Ramos (cell line): ENCODE results near the gene TNFSF13.

Experiments used
- in situ Hi-C: fragments of 300-500 bp; cut with MboI; formaldehyde crosslinking; loops from one replicate; pipeline ENCODE4 v1.14.3; 2022; ENCODE audit warnings: low sequenced_read_pairs; ENCODE audit not compliant: unreplicated experiment

Gene TNFSF13, protein sequence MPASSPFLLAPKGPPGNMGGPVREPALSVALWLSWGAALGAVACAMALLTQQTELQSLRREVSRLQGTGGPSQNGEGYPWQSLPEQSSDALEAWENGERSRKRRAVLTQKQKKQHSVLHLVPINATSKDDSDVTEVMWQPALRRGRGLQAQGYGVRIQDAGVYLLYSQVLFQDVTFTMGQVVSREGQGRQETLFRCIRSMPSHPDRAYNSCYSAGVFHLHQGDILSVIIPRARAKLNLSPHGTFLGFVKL

DNA sequence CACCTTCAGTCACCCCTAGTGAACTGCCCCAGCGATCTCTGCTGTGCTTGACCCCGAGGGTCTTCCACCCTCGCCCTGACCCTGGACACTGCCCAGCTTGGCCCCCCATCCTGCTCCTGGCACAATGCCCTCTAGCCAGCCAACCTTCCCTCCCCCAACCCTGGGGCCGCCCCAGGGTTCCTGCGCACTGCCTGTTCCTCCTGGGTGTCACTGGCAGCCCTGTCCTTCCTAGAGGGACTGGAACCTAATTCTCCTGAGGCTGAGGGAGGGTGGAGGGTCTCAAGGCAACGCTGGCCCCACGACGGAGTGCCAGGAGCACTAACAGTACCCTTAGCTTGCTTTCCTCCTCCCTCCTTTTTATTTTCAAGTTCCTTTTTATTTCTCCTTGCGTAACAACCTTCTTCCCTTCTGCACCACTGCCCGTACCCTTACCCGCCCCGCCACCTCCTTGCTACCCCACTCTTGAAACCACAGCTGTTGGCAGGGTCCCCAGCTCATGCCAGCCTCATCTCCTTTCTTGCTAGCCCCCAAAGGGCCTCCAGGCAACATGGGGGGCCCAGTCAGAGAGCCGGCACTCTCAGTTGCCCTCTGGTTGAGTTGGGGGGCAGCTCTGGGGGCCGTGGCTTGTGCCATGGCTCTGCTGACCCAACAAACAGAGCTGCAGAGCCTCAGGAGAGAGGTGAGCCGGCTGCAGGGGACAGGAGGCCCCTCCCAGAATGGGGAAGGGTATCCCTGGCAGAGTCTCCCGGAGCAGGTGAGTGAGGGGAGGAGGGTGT lies at the start of gene TNFSF13:
TSS of gene TNFSF13 (plus strand) at position 207 of the 776 bp plus-strand sequence. CDS start at position 497, 290 bp downstream.
- in situ Hi-C loops = no loop called here

DNA sequence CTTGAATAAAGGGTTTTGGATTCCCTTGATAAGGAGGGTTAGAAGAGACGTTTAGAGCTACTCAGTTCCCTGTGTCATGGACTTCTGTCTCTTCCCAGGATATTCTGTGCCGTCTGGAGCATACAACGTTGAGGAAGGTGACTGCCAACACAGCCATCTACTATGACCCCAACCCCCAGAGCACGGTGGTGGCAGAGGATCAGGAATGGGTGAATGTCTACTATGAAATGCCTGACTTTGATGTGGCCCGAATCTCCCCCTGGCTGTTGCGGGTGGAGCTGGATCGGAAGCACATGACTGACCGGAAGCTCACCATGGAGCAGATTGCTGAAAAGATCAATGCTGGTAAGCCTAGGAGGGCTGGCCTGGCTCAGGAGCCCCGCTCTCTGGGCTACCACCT lies 49.7 kb upstream of the TNFSF13 start:
- in situ Hi-C loops = no loop called here

DNA sequence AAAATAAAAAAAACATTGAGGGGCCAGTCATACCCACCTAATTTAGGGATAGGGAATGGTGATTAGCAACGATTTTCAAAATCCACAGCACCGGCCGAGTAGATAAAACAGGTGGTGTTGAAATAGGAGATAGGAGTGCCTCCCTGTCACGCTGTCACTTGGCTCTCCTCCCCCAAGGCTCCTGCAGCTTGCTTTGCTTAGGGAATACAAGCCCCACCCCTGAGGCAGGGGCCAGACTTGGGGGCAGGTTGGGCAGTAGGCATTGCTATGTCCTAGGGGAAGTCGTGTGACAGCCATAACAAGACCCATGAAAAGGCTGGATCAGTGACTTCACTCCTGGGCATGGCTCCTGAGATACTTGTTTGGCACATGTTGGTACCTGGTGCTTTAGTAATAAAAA lies 48.6 kb upstream of the TNFSF13 start:
- in situ Hi-C loops = no loop called here

DNA sequence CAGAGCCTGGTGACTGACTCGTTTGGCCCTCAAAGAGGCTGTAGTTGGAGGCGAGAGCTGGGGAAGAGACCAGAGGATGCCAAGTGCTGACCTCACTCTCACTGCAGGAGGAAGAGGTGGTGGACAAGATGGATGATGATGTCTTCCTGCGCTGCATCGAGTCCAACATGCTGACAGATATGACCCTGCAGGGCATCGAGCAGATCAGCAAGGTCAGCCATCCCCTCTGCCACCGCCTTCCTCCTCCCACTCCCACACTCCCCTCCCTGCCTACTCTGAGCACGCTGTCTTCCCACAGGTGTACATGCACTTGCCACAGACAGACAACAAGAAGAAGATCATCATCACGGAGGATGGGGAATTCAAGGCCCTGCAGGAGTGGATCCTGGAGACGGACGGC lies 47.4 kb upstream of the TNFSF13 start:
- in situ Hi-C loops = no loop called here

DNA sequence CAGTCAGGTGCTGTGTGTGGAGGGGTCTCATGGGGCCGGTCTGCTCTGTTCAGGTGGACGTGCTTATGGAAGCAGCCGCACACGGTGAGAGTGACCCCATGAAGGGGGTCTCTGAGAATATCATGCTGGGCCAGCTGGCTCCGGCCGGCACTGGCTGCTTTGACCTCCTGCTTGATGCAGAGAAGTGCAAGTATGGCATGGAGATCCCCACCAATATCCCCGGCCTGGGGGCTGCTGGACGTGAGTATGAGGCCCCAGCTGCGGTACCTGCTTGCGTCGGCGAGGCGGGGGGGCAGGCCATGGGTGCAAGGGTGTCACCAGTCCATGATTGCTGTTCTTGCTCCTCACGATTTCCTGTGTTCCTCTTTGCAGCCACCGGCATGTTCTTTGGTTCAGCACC lies 46.4 kb upstream of the TNFSF13 start:
- in situ Hi-C loops = no loop called here

DNA sequence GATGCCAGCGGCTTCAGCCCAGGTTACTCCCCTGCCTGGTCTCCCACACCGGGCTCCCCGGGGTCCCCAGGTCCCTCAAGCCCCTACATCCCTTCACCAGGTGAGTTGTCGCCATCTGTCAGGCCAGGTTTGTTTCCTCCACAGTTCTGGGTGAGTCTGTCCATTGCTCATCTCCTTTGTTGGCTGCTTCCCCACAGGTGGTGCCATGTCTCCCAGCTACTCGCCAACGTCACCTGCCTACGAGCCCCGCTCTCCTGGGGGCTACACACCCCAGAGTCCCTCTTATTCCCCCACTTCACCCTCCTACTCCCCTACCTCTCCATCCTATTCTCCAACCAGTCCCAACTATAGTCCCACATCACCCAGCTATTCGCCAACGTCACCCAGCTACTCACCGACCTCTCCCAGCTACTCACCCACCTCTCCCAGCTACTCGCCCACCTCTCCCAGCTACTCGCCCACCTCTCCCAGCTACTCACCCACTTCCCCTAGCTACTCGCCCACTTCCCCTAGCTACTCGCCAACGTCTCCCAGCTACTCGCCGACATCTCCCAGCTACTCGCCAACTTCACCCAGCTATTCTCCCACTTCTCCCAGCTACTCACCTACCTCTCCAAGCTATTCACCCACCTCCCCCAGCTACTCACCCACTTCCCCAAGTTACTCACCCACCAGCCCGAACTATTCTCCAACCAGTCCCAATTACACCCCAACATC lies 45.6 kb upstream of the TNFSF13 start:
- in situ Hi-C loops = no loop called here

DNA sequence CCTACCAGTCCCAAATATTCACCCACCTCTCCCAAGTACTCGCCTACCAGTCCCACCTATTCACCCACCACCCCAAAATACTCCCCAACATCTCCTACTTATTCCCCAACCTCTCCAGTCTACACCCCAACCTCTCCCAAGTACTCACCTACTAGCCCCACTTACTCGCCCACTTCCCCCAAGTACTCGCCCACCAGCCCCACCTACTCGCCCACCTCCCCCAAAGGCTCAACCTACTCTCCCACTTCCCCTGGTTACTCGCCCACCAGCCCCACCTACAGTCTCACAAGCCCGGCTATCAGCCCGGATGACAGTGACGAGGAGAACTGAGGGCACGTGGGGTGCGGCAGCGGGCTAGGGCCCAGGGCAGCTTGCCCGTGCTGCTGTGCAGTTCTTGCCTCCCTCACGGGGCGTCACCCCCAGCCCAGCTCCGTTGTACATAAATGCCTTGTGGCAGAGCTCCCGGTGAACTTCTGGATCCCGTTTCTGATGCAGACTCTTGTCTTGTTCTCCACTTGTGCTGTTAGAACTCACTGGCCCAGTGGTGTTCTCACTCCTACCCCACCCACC lies 44.6 kb upstream of the TNFSF13 start:
- in situ Hi-C loops = no loop called here

DNA sequence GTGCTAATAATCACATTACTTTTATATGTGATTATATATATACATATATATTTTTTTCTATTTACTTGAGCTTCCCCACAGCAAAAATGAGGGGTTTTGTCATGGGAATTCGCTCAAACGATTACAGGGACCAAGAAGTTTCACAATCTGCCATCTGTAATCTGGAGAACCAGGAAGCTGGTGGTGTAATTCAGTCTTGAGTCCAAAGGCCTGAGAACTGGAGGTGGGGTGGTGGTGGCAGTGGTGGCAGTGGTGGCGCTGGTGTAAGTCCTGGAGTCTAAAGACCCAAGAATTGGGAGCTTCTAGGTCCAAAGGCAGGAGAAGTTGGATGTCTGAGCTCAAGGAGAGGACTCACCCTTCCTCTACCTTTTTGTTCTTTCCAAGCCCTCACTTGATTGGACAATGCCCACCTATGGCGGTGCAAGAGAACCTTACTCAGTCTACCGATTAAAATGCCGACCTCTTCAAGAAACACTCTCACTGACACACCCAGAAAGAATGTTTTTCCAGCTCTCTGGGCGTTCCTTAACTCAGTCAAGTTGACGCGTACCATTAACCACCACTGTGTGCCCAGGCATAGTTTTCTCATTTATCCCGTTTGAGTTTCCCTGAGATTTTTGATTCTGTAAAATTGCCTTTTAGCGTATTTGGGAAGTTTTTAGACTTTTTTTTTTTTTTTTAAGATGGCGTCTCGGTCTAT lies 42.5 kb upstream of the TNFSF13 start:
- in situ Hi-C loops = no loop called here

DNA sequence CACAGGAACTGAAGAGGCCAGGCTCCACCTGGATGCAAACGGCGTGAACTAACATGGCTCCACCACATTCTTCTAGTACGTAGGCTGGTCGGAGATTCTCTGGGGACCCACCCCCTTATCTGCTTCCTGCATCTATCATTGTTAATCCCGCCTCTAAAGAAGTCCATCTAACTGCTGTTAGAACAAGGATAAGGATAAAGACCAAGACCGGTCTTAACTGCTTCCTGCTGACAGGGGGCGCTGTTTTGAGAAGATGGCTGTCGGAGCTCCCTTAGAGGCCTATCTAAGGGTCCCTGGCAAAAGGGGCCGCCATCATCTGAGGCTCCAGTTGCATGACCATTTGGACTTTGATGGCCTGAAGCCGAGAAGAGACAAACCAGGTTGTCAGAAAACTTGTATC lies 35.5 kb upstream of the TNFSF13 start:
- in situ Hi-C loops = no loop called here

DNA sequence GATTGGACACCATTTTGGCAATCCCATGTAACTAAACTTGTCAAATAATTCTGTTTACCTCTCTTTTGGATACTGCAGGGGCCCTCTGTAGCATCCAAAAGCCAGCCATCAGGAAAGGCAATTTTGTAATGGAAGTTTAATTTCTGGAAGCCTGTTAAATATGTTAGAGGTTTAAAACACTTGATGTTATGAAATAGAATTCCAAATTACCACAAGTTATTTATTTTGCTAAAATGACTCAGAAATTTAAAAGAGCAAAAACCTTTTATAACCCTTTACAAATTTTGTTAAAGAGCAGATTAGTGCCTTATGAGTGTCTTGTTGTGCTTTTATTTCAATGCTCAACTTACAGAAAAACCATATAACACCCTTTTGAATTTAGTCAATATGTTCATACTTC lies 29.7 kb upstream of the TNFSF13 start:
- in situ Hi-C loops = no loop called here

DNA sequence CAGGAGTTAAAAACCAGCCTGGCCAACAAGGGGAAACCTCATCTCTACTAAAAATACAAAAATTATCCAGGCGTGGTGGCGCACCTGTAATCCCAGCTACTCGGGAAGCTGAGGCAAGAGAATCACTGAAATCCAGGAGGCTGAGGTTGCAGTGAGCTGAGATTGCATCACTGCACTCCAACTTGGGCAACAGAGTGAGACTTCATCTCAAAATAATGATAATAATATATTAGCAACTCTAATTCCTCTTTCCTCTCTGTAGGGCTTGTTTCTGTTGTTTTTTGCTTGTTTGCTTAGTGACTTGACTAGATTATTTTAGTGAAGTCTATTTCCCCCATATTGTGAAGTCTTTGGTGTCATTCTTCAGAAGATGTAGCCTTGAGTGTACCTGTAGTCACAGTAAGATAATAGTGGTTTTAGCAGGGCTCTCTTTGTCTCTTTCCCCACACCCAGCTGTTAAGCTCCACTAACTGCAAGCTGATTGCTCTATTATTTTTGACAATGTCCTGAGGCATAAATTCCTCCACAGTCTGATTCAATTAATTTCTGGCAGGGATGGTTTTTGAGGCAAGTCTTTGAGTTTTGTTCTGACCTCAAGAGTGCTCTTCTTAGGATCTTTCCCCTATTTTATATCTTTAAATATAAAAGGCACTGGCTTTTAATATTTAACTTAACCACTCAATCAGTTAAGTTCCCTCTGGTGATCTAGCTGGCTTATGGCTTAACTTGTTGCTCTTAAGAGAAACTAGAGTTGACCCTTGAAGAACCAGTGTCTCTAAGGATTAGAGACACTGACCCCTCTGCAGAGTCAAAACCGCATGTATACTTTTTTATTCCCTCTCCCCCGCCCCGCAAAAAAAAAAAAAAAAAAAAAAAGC lies 28.3 kb upstream of the TNFSF13 start:
- in situ Hi-C loops = no loop called here

DNA sequence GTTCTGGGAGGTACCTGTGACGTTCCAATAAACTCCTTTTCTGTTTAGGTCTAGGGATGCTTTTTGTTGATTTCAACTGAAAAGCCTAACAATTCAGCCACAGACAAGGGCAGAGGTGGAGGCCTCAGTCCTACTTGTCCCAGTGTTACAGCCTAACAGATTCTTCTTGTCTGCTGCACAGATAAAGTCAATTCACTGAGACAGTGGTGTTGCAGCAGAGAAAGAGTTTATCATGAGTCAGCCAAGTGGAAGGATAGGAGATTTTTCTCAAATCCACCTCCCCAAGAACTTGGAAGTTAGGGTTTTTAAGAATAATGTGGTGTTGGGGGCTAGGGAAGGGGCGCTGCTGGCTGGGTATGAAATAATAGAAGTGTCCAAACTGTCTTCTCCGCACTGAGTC lies 20.5 kb upstream of the TNFSF13 start:
- in situ Hi-C loops = no loop called here

DNA sequence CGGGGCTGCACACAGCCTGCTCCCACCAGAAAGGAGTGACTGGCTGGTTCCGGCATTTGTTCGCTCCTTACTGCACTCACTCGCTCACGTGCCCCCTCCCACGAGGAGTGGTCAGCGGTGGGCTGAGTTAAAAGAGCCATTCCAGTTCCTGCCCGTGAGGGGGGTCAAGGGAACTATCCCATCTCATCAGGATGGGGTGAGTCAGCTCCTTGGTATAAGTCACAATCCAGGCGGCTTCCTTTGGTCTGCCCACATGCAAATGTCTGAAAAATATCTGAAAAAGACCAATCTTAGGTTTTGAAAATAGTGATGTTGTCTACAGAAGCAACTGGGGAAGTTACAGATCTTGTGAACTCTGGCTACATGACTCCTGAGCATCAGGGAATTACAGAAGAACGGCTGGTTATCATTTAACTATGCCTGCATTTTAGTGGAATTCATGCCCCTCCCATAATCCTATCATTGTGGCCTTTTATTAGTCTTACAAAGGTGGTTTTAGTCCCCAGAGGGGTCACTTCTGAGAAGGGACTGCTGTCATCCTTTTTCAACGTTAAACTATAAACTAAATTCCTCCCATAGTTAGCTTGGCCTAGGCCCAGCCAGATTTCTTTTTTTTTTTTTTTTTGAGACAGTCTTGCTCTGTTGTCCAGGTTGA lies 19.5 kb upstream of the TNFSF13 start:
- in situ Hi-C loops = no loop called here

DNA sequence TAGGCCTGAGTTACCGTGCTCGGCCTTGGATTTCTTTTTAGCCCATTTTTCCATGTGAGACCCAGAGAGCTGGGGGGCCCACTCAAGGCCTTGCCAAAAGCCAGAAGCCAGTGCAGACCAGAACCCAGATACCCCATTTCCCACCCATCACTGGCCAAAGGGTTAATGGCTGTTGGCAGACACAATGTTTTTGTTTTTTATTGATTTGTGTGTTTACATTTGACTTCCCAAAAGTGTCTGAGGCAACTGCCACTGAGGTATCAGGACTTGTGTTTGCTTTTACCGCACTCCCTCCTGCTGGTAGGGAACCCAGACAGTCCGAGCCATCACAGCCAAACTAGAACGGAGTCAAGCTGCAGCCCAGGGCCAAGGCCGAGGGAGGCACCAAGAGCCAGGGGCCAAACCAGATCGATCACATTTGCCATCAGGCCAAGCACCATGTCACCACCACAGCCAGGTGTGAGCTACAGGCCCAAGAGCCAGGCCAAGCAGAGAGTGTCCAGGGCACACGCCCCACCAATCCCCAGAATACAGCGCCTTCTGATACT lies 17.4 kb upstream of the TNFSF13 start:
- in situ Hi-C loops = no loop called here

DNA sequence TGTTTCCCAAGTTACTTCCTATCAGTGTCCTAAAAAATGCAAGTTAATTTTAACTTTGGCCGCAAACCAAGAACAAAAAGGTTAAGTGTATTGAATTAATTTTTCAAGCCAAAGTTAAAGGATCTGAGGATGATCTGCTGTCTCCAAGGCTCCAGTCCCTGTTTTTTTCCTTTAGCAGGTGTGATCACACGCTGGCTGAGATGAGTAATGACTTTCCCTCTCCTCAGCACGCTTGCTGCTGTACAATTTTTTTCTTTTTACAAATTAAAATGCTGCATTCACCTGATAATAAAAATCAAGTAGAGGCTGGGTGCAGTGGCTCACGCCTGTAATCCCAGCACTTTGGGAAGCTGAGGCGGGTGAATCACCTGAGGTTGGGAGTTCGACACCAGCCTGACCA lies 13.6 kb upstream of the TNFSF13 start:
- in situ Hi-C loops = no loop called here

DNA sequence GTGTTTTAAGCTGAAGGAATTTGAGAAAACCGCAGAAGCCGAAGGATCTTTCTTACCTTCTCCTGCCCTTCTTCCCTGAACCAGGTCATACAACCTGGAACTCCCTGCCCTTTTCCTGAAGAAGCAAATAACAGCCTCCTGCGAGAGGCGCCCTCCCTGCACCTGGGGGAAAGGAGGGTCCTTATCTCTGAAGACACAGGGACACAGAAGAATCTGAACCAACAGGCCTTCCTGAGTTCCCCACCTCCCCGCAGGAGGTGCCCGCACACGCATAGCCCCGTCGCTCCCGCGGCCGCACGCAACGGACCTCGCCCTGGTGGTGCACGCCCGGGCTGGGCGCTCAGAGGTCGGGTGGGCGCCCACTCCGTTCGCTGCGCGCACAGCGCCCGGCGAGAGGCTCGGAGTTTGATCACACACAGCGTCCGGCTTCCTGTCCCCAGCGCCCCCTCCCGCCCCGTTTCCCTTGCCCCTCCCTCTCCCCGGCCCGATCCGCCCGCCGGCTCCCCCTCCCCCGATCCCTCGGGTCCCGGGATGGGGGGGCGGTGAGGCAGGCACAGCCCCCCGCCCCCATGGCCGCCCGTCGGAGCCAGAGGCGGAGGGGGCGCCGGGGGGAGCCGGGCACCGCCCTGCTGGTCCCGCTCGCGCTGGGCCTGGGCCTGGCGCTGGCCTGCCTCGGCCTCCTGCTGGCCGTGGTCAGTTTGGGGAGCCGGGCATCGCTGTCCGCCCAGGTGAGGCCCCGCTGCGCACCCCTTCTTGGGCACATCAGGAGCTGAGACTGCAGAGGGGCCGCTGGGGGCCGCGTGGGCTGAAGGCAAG lies 9.8 kb upstream of the TNFSF13 start, which contains the start of gene TNFSF12:
TSS of gene TNFSF12 (plus strand) at position 474 of the 816 bp plus-strand sequence. CDS start at position 570, 96 bp downstream.
- in situ Hi-C loops = no loop called here

DNA sequence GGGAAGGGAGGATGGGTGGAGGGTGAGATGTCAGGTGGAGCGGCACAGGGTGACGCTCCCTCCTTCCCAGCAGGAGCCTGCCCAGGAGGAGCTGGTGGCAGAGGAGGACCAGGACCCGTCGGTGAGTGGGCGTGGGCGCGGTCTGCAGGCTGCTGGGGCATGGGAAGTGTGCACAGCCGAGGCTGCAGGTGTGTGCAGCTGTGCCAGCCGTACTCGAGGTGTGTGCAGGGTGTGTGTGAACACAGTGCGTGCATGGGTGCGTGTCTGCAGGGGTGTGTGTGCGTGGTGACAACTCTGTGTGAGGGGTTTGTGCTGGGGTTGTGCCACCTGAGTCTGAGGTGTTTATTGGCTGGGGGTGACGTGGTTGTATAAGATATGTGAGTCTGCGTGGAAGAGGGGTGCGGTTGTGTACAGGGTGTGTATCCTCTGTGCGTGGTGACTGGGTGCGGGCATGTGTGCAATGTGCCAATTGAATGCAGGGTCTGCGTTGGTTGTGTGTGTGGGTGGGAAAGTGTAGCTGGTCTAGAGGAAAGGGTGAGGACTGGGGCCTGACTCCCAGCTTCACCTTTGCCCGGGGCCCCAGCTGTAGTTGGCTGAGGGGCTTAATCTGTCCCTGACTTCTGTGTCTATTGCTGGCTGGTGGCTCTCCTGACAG lies 9.0 kb upstream of the TNFSF13 start:
- in situ Hi-C loops = no loop called here
